GM23338 (cell line): Measurements from ENCODE around the gene SMCO3. TPM values are rescaled to one million over a fixed set of nuclear protein-coding genes. Genes with fewer than 3 reads are reported as not detected.
"Not testable (repeated sequence)": the region's sequence is repeated elsewhere in the genome, so short reads cannot be mapped to it uniquely, and the experiment has no call there.

ENCODE experiments used
- ATAC-seq: fragments of 200-7000 bp; cut with Tn5 transposase; 3 replicates; pipeline ENCODE4 v1.9.1; 2020
- DNase-seq: peaks from one replicate; pipeline ENCODE4 v3.0.0-alpha.2; 2015; ENCODE audit warnings: low spot score
- H2AFZ ChIP-seq: fragments of 200-600 bp; sonication (generic); 2 replicates; pipeline ENCODE4 v1.8.0; 2016; ENCODE audit warnings: antibody characterized with exemption, mild to moderate bottlenecking, moderate library complexity
- H3F3A ChIP-seq: fragments of 200-600 bp; sonication (generic); replicated peaks from 2 replicates; pipeline ENCODE4 v1.8.0; 2017; ENCODE audit warnings: antibody characterized with exemption, mixed run types, low read depth
- H3K27ac ChIP-seq: fragments of 200-600 bp; sonication (generic); 2 replicates; pipeline ENCODE4 v1.6.1; 2016; ENCODE audit warnings: low read depth
- H3K27me3 ChIP-seq: fragments of 200-600 bp; sonication (generic); 2 replicates; pipeline ENCODE4 v1.8.0; 2016; ENCODE audit warnings: mild to moderate bottlenecking, mixed run types, moderate library complexity; ENCODE audit not compliant: insufficient read depth
- H3K36me3 ChIP-seq: fragments of 200-600 bp; sonication (generic); 2 replicates; pipeline ENCODE4 v1.8.0; 2016; ENCODE audit warnings: mild to moderate bottlenecking; ENCODE audit not compliant: insufficient read depth
- H3K4me1 ChIP-seq: fragments of 200-600 bp; sonication (generic); 2 replicates; pipeline ENCODE4 v1.8.0; 2016; ENCODE audit warnings: mild to moderate bottlenecking, moderate library complexity; ENCODE audit not compliant: insufficient read depth
- H3K4me2 ChIP-seq: fragments of 200-600 bp; sonication (generic); 2 replicates; pipeline ENCODE4 v1.7.1; 2017; ENCODE audit warnings: mixed run types
- H3K4me3 ChIP-seq: fragments of 200-600 bp; sonication (generic); 2 replicates; pipeline ENCODE4 v1.6.1; 2016; ENCODE audit warnings: mixed run types
- H3K79me2 ChIP-seq: fragments of 200-600 bp; sonication (generic); replicated peaks from 2 replicates; pipeline ENCODE4 v1.8.0; 2017; ENCODE audit warnings: mild to moderate bottlenecking; ENCODE audit not compliant: insufficient read depth
- H3K9me2 ChIP-seq: fragments of 200-600 bp; sonication (generic); 2 replicates; pipeline ENCODE4 v1.8.0; 2017; ENCODE audit not compliant: insufficient read depth
- H4K20me1 ChIP-seq: fragments of 200-600 bp; sonication (generic); replicated peaks from 2 replicates; pipeline ENCODE4 v1.8.0; 2017; ENCODE audit warnings: mild to moderate bottlenecking; ENCODE audit not compliant: insufficient read depth
- H3K27ac Mint-ChIP-seq: 2 replicates; pipeline ENCODE4 v1.8.0; 2020; ENCODE audit warnings: inconsistent platforms, mild to moderate bottlenecking, moderate library complexity, mixed read lengths
- H3K27me3 Mint-ChIP-seq: 3 replicates; pipeline ENCODE4 v1.8.0; 2022; ENCODE audit warnings: low read depth, mild to moderate bottlenecking, moderate library complexity, mixed read lengths, inconsistent platforms; ENCODE audit not compliant: insufficient read depth, poor library complexity
- H3K36me3 Mint-ChIP-seq: 3 replicates; pipeline ENCODE4 v1.8.0; 2021; ENCODE audit warnings: low read depth, mild to moderate bottlenecking, inconsistent platforms, moderate library complexity, mixed read lengths
- H3K4me1 Mint-ChIP-seq: 3 replicates; pipeline ENCODE4 v1.8.0; 2020; ENCODE audit warnings: mild to moderate bottlenecking, inconsistent platforms, mixed read lengths
- H3K4me3 Mint-ChIP-seq: 3 replicates; pipeline ENCODE4 v1.8.0; 2021; ENCODE audit warnings: moderate library complexity, mild to moderate bottlenecking, inconsistent platforms, mixed read lengths
- H3K9me3 Mint-ChIP-seq: 3 replicates; pipeline ENCODE4 v1.8.0; 2020; ENCODE audit warnings: moderate library complexity, mild to moderate bottlenecking, inconsistent platforms, mixed read lengths
- CREB1 ChIP-seq: fragments of 250-450 bp; sonication (Bioruptor Pico); IDR thresholded peaks from 2 replicates; pipeline ENCODE4 v1.5.0; 2020; ENCODE audit warnings: low read depth, mild to moderate bottlenecking, moderate library complexity
- CTCF ChIP-seq, 2 experiments: fragments of 200-600 bp in 1 of 2; sonication (generic) in 1 of 2; conservative IDR thresholded peaks; 2 replicates each; pipeline versions ENCODE4 v1.5.1 to v1.6.1; 2016 to 2017; ENCODE audit warnings: antibody characterized with exemption in 2 of 2, low read depth in 2 of 2, mild to moderate bottlenecking in 2 of 2, moderate library complexity in 1 of 2
- ETS1 ChIP-seq: IDR thresholded peaks from 2 replicates; pipeline ENCODE4 v1.6.1; 2016; ENCODE audit warnings: antibody characterized with exemption
- EZH2 ChIP-seq: fragments of 200-600 bp; sonication (generic); IDR thresholded peaks from one replicate; pipeline ENCODE4 v1.8.0; 2017; ENCODE audit warnings: antibody characterized with exemption, mild to moderate bottlenecking, low read depth; ENCODE audit not compliant: unreplicated experiment
- EZH2phosphoT487 ChIP-seq: fragments of 200-600 bp; sonication (generic); IDR thresholded peaks from one replicate; pipeline ENCODE4 v1.8.1; 2018; ENCODE audit warnings: antibody characterized with exemption; ENCODE audit not compliant: unreplicated experiment
- NANOG ChIP-seq: IDR thresholded peaks from 2 replicates; pipeline ENCODE4 v1.6.1; 2016; ENCODE audit warnings: antibody characterized with exemption, borderline replicate concordance
- ZNF114 ChIP-seq: fragments of 250-450 bp; sonication (Bioruptor Pico); IDR thresholded peaks from 2 replicates; pipeline ENCODE4 v1.5.0; 2020; ENCODE audit warnings: mild to moderate bottlenecking, moderate library complexity
- ZNF331 ChIP-seq: fragments of 250-450 bp; sonication (Bioruptor Pico); IDR thresholded peaks from 2 replicates; pipeline ENCODE4 v1.5.0; 2020; ENCODE audit warnings: low read depth, mild to moderate bottlenecking, moderate library complexity
- polyA plus RNA-seq: library from polyadenylated mRNA; unstranded; fragments of >200 nt; fragmentation: Nextera tagmentation; extraction: Ambion mirVana; gene quantifications from 2 replicates; pipeline ENCODE4 v1.2.1, GENCODE V29; 2016
- total RNA-seq: library from RNA; depleted of rRNA; stranded (reverse); fragments of >200 nt; shearing (Covaris generic); gene quantifications from 2 replicates; pipeline ENCODE4 v1.2.3, GENCODE V29; 2014

Gene SMCO3
- total and polyA plus RNA-seq, 2 experiments from 2014 or later: 0.13 TPM; not detected in 1

- peaks cover 27% of the 10 kb centered on the region for H3K27me3 Mint-ChIP-seq
- no peaks in the 10 kb centered on the region for H3K9me2 ChIP-seq
- DNase-seq: no peak
Measured at GRCh38 chr12:14766649-14767215, 47.2 kb downstream of the SMCO3 start.

GRCh38 chr12:14766020-14766419 is 48.0 kb downstream of the SMCO3 start:
- not testable (repeated sequence) for H3K27me3 ChIP-seq, H3K9me2 ChIP-seq, H3K4me3 Mint-ChIP-seq, H3K36me3 ChIP-seq, H3K4me2 ChIP-seq, H3F3A ChIP-seq, H3K4me1 ChIP-seq, H3K4me3 ChIP-seq, H4K20me1 ChIP-seq, DNase-seq, ATAC-seq, H2AFZ ChIP-seq
- peak overlapping the region; percentile 51; the same call in 1 of the 2 replicates for H3K27ac Mint-ChIP-seq
- peaks cover 67% of the 10 kb centered on the region for H3K36me3 Mint-ChIP-seq
- peaks cover 40% of the 10 kb centered on the region for H3K9me3 Mint-ChIP-seq
- Histone ChIP-seq H3K79me2 (peaks cover 50% of the 10 kb centered on the region), H3K27ac (peak overlapping the region; percentile 52)
- peaks cover 13% of the 10 kb centered on the region; the same call in 2 of the 3 replicates for H3K4me1 Mint-ChIP-seq
- H3K27me3 Mint-ChIP-seq: peaks cover 25% of the 10 kb centered on the region

More at GRCh38 chr12:14766649-14767215, 47.2 kb downstream of the SMCO3 start:
- no peak for ATAC-seq
- 0 out of 2 replicates have a peak, but pooled peaks cover 5% of the 10 kb centered on the region for H3F3A ChIP-seq
- H3K79me2 ChIP-seq: peaks cover 50% of the 10 kb centered on the region
- H3K4me1 ChIP-seq: peaks cover under 1% of the 10 kb centered on the region
- Mint-ChIP-seq H3K4me1 (peaks cover 14% of the 10 kb centered on the region), H3K27ac (0 out of 2 replicates have a peak overlapping the region, but pooled peaks have one; percentile 48), H3K4me3 (peak overlapping the region; percentile 25; the same call in 1 of the 3 replicates), H3K36me3 (peaks cover 60% of the 10 kb centered on the region), H3K9me3 (peaks cover 34% of the 10 kb centered on the region)
- H3K27ac ChIP-seq: peak overlapping the region; percentile 52
- no peaks in the 10 kb centered on the region; the same call in 1 of the 2 replicates for H4K20me1 ChIP-seq
- TF ChIP-seq CREB1: no peak
- TF ChIP-seq NANOG: no peak
- TF ChIP-seq EZH2phosphoT487: no peak
- no peak for TF ChIP-seq ZNF114 (CRISPR knock-in tag)
- TF ChIP-seq ETS1: no peak
- no peak for TF ChIP-seq ZNF331
- TF ChIP-seq CTCF (conservative IDR thresholded peaks at IDR 0.05; ENCODE audit: low read depth in 2 of 2): no peak
- TF ChIP-seq EZH2: no peak
- H3K27me3 ChIP-seq: no peaks in the 10 kb centered on the region
- no peak overlapping the region for H3K4me2 ChIP-seq
- no peak overlapping the region for H3K4me3 ChIP-seq
- H2AFZ ChIP-seq: no peak overlapping the region
- no peaks in the 10 kb centered on the region for H3K36me3 ChIP-seq
